ENCODE measurements around the gene IRAG1. TPM values are rescaled to one million over a fixed set of nuclear protein-coding genes. Genes with fewer than 3 reads are reported as not detected.

Gene IRAG1
- total and polyA plus RNA-seq, 9 donors, result 5.8 to 89.5 (median 29.8) TPM

- DNase-seq, result no peak
- WGBS, 3 donors, result 94 to 97% (median 96%) methylated on average over 2 of the region's 2 CpGs
- H3K27me3 ChIP-seq, result no peaks in the 10 kb centered on the region
- intact Hi-C loops (cut with DNase I), result no loop called here
- no peak overlapping the region for H3K4me3 ChIP-seq
- no peak overlapping the region for H3K27ac ChIP-seq
- no peak for TF ChIP-seq POLR2A (IDR thresholded peaks at IDR 0.05)
- H3K9me3 ChIP-seq, result no peaks in the 10 kb centered on the region
- H3K4me1 ChIP-seq (ENCODE audit: insufficient read depth), result no peaks in the 10 kb centered on the region
- no peaks in the 10 kb centered on the region for H3K36me3 ChIP-seq
Observed at GRCh38 chr11:10720881-10721376, 27.4 kb upstream of the IRAG1 start.

GRCh38 chr11:10719616-10720015, 26.1 kb upstream of the IRAG1 start:
- H3K9me3 ChIP-seq, result no peaks in the 10 kb centered on the region
- no peaks in the 10 kb centered on the region for H3K36me3 ChIP-seq
- H3K27me3 ChIP-seq, result no peaks in the 10 kb centered on the region
- no peak overlapping the region for H3K27ac ChIP-seq
- intact Hi-C loops (cut with DNase I), result no loop called here
- WGBS, 3 donors, result 73 to 98% (median 78%) methylated on average over 2 of the region's 2 CpGs
- no peak overlapping the region for H3K4me3 ChIP-seq
- TF ChIP-seq CTCF (IDR thresholded peaks at IDR 0.05) (no peak), EP300 (IDR thresholded peaks at IDR 0.05) (no peak), POLR2A (IDR thresholded peaks at IDR 0.05) (no peak)
- H3K4me1 ChIP-seq (ENCODE audit: insufficient read depth), result peaks cover 2% of the 10 kb centered on the region
- no peak for DNase-seq

GRCh38 chr11:10716543-10717259, 23.1 kb upstream of the IRAG1 start:
- DNase-seq, result no peak
- H3K9me3 ChIP-seq, result no peaks in the 10 kb centered on the region
- 78 to 92% (median 87%) methylated on average over 9 of the region's 9 CpGs for WGBS, 3 donors
- H3K27me3 ChIP-seq, result no peaks in the 10 kb centered on the region
- H3K36me3 ChIP-seq, result no peaks in the 10 kb centered on the region
- peaks cover 2% of the 10 kb centered on the region for H3K4me1 ChIP-seq (ENCODE audit: insufficient read depth)
- H3K4me3 ChIP-seq, result no peak overlapping the region
- no peak overlapping the region for H3K27ac ChIP-seq
- intact Hi-C loops (cut with DNase I), result no loop called here
- no peak for TF ChIP-seq CTCF (IDR thresholded peaks at IDR 0.05)
- TF ChIP-seq EP300 (IDR thresholded peaks at IDR 0.05), result no peak
- no peak for TF ChIP-seq POLR2A (IDR thresholded peaks at IDR 0.05)

- Histone ChIP-seq H3K4me1 (ENCODE audit: insufficient read depth) (peaks cover 2% of the 10 kb centered on the region), H3K27ac (no peak overlapping the region), H3K27me3 (no peaks in the 10 kb centered on the region), H3K36me3 (no peaks in the 10 kb centered on the region), H3K4me3 (no peak overlapping the region), H3K9me3 (no peaks in the 10 kb centered on the region)
- no peak for DNase-seq
- TF ChIP-seq CTCF (IDR thresholded peaks at IDR 0.05), result no peak
- no peak for TF ChIP-seq POLR2A (IDR thresholded peaks at IDR 0.05)
- no peak for TF ChIP-seq EP300 (IDR thresholded peaks at IDR 0.05)
- intact Hi-C loops (cut with DNase I), result no loop called here
- 52 to 64% (median 56%) methylated on average over 3 of the region's 3 CpGs for WGBS, 3 donors
Observed at GRCh38 chr11:10716122-10716521, 22.6 kb upstream of the IRAG1 start.

- intact Hi-C loops (cut with DNase I), result no loop called here
- Histone ChIP-seq H3K36me3 (no peaks in the 10 kb centered on the region), H3K9me3 (no peaks in the 10 kb centered on the region), H3K27ac (no peak overlapping the region), H3K27me3 (no peaks in the 10 kb centered on the region), H3K4me1 (ENCODE audit: insufficient read depth) (peaks cover 2% of the 10 kb centered on the region), H3K4me3 (no peak overlapping the region)
- WGBS, 3 donors, result 55 to 63% (median 56%) methylated on average over 4 of the region's 4 CpGs
- no peak for TF ChIP-seq POLR2A (IDR thresholded peaks at IDR 0.05)
- TF ChIP-seq EP300 (IDR thresholded peaks at IDR 0.05), result no peak
- TF ChIP-seq CTCF (IDR thresholded peaks at IDR 0.05), result no peak
- DNase-seq, result no peak
Observed at GRCh38 chr11:10715571-10715970, 22.0 kb upstream of the IRAG1 start.

Data from ovary (tissue), 9 donors.